BE2C (cell line): ENCODE results near the gene PRAMEF13.
"Not testable (repeated sequence)": the region's sequence is repeated elsewhere in the genome, so short reads cannot be mapped to it uniquely, and the experiment has no call there.

Source experiments
- DNase-seq: peaks from one replicate; pipeline ENCODE4 v3.0.0-alpha.2; 2020
- H3K27me3 ChIP-seq: fragments of 250-450 bp; sonication (Bioruptor Pico); 2 replicates; pipeline ENCODE4 v1.5.1; 2020; ENCODE audit warnings: mild to moderate bottlenecking
- H3K36me3 ChIP-seq: fragments of 250-450 bp; sonication (Bioruptor Pico); 2 replicates; pipeline ENCODE4 v1.5.1; 2020; ENCODE audit warnings: mild to moderate bottlenecking
- H3K4me1 ChIP-seq: fragments of 250-450 bp; sonication (Bioruptor Pico); 2 replicates; pipeline ENCODE4 v1.5.1; 2020
- H3K4me3 ChIP-seq: 2 replicates; pipeline ENCODE4 v1.5.1; 2011; ENCODE audit warnings: low read depth, low read length
- H3K9me3 ChIP-seq: fragments of 250-450 bp; sonication (Bioruptor Pico); 2 replicates; pipeline ENCODE4 v1.5.1; 2020
- CTCF ChIP-seq: IDR thresholded peaks from 2 replicates; pipeline ENCODE4 v1.5.1; 2012; ENCODE audit warnings: mild to moderate bottlenecking, low read depth, low read length

PRAMEF13 gene

GRCh38 chr1:13228343-13228781 lies 27.2 kb upstream of the PRAMEF13 start:
- H3K4me3 ChIP-seq, result no peak overlapping the region
- peak; percentile 51 for TF ChIP-seq CTCF
- peak; percentile 37 for DNase-seq

GRCh38 chr1:13227271-13228055 lies 26.3 kb upstream of the PRAMEF13 start:
- not testable (repeated sequence) for H3K9me3 ChIP-seq, H3K36me3 ChIP-seq

More at GRCh38 chr1:13228343-13228781, 27.2 kb upstream of the PRAMEF13 start:
- H3K4me1 ChIP-seq, result no peaks in the 10 kb centered on the region
- H3K9me3 ChIP-seq, result no peaks in the 10 kb centered on the region
- H3K27me3 ChIP-seq, result no peaks in the 10 kb centered on the region
- no peaks in the 10 kb centered on the region for H3K36me3 ChIP-seq

GRCh38 chr1:13225675-13226204 lies 24.5 kb upstream of the PRAMEF13 start, which contains the start of gene PRAMEF18:
Gene PRAMEF18, minus strand, starts transcription at chr1:13226154. Its CDS starts 48 bp downstream, at chr1:13226106.
- not testable (repeated sequence) for H3K4me1 ChIP-seq, DNase-seq, H3K36me3 ChIP-seq, H3K4me3 ChIP-seq, H3K9me3 ChIP-seq, H3K27me3 ChIP-seq

More at GRCh38 chr1:13227271-13228055, 26.3 kb upstream of the PRAMEF13 start:
- H3K4me3 ChIP-seq, DNase-seq, H3K27me3 ChIP-seq, H3K4me1 ChIP-seq: not testable (repeated sequence)

- H3K9me3 ChIP-seq, result no peaks in the 10 kb centered on the region
- H3K36me3 ChIP-seq, result no peaks in the 10 kb centered on the region
- H3K27me3 ChIP-seq, result no peaks in the 10 kb centered on the region
- TF ChIP-seq CTCF, result no peak
- no peak overlapping the region for H3K4me3 ChIP-seq
- H3K4me1 ChIP-seq, result no peaks in the 10 kb centered on the region
- no peak for DNase-seq
Observed at GRCh38 chr1:13224480-13225060, 23.4 kb upstream of the PRAMEF13 start.

- DNase-seq, result not testable (repeated sequence)
Observed at GRCh38 chr1:13222788-13223187, 21.6 kb upstream of the PRAMEF13 start.

GRCh38 chr1:13219203-13219602 lies 18.0 kb upstream of the PRAMEF13 start:
- DNase-seq, H3K9me3 ChIP-seq, H3K27me3 ChIP-seq, H3K4me1 ChIP-seq, H3K4me3 ChIP-seq, H3K36me3 ChIP-seq: not testable (repeated sequence)

More at GRCh38 chr1:13222788-13223187, 21.6 kb upstream of the PRAMEF13 start:
- not testable (repeated sequence) for H3K36me3 ChIP-seq, H3K27me3 ChIP-seq, H3K4me3 ChIP-seq, H3K4me1 ChIP-seq, H3K9me3 ChIP-seq

GRCh38 chr1:13216619-13217018 lies 15.4 kb upstream of the PRAMEF13 start:
- not testable (repeated sequence) for H3K27me3 ChIP-seq, DNase-seq, H3K4me1 ChIP-seq, H3K36me3 ChIP-seq, H3K9me3 ChIP-seq, H3K4me3 ChIP-seq

- H3K4me1 ChIP-seq, H3K27me3 ChIP-seq, H3K4me3 ChIP-seq, H3K9me3 ChIP-seq, DNase-seq, H3K36me3 ChIP-seq: not testable (repeated sequence)
Observed at GRCh38 chr1:13208712-13209111, 7.5 kb upstream of the PRAMEF13 start.

GRCh38 chr1:13171548-13171947 lies 29.7 kb downstream of the PRAMEF13 start, which contains the start of gene PRAMEF9:
Gene PRAMEF9, plus strand, starts transcription at chr1:13171848. Its CDS starts 3,433 bp downstream, at chr1:13175281.
- H3K27me3 ChIP-seq, H3K4me1 ChIP-seq, H3K9me3 ChIP-seq, DNase-seq, H3K36me3 ChIP-seq, H3K4me3 ChIP-seq: not testable (repeated sequence)

- not testable (repeated sequence) for DNase-seq, H3K4me3 ChIP-seq, H3K4me1 ChIP-seq, H3K9me3 ChIP-seq, H3K36me3 ChIP-seq, H3K27me3 ChIP-seq
Observed at GRCh38 chr1:13165531-13165930, 35.7 kb downstream of the PRAMEF13 start, which contains the start of gene HNRNPCL4. Gene HNRNPCL4, minus strand, starts transcription at chr1:13165631. Its CDS starts 164 bp downstream, at chr1:13165467.

- H3K27me3 ChIP-seq, H3K36me3 ChIP-seq, H3K4me3 ChIP-seq, H3K4me1 ChIP-seq, H3K9me3 ChIP-seq, DNase-seq: not testable (repeated sequence)
Observed at GRCh38 chr1:13155909-13156308, 45.3 kb downstream of the PRAMEF13 start, which contains the start of gene PRAMEF26. Gene PRAMEF26, minus strand, starts transcription at chr1:13156009. Its CDS starts 2,914 bp downstream, at chr1:13153095.
